ENCODE results near the gene STK32B. TPM values are rescaled to one million over a fixed set of nuclear protein-coding genes. Genes with fewer than 3 reads are reported as not detected.

The STK32B gene
- total RNA-seq, 1 experiment from 2014 or later, result not detected

DNA sequence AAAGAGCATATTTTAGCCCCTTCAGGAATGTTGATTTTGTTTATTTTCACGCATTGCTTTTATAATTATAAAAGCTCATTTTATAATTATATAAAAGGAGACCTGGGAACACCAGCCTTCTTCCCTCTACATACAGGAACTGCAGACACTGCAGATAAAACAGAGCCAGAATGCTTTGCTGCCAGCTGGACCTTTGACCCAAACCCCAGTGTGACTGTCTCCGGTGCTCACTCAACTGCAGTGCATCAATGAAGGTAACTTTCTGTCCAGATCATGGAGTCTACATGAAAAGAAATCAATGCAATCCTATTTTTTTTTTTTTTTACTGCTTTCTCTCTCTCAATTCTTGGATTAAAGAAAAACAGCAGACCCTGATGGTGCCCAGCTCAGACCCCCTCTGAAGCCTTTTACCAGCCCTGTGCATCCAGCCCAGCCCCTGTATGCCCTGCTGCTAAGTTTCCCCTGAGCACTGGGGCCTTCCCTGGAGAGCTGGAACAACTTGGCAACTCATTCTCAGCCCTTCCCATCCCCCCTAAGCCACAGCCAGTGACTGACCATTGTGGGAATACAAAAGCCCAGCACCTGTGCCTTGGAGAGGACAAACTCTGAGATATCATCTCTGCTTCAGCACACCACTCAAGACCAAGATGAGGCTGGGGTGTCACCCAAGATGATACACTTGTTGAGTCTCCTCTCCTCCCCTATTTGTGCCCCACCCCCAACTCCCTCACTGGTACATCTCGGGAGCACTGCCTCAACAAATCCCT lies 475.0 kb downstream of the STK32B start:
- TF ChIP-seq CTCF (IDR thresholded peaks at IDR 0.05; ENCODE audit: unreplicated experiment), result no peak
- no peaks in the 10 kb centered on the region for H3K27me3 Mint-ChIP-seq (ENCODE audit: unreplicated experiment)
- DNase-seq, result no peak
- H3K4me1 Mint-ChIP-seq (ENCODE audit: low read depth, unreplicated experiment), result no peaks in the 10 kb centered on the region
- H3K27ac Mint-ChIP-seq (ENCODE audit: unreplicated experiment), result no peak overlapping the region
- no peak overlapping the region for H3K4me3 Mint-ChIP-seq (ENCODE audit: low read depth, unreplicated experiment)
- intact Hi-C loops (cut with micrococcal nuclease; ENCODE audit: unreplicated experiment), result no loop called here
- peaks cover 4% of the 10 kb centered on the region for H3K9me3 Mint-ChIP-seq (ENCODE audit: low read depth, unreplicated experiment)
- CTCF ChIA-PET, result interaction anchor here (0.7 kb wide), 1 partner anchor 30 kb away, joined by 3 read pairs; no protein-coding TSS in a partner anchor
- H3K36me3 Mint-ChIP-seq (ENCODE audit: insufficient read depth, unreplicated experiment), result no peaks in the 10 kb centered on the region
- no TSS peak for BruUV-seq (replicated peaks)

DNA sequence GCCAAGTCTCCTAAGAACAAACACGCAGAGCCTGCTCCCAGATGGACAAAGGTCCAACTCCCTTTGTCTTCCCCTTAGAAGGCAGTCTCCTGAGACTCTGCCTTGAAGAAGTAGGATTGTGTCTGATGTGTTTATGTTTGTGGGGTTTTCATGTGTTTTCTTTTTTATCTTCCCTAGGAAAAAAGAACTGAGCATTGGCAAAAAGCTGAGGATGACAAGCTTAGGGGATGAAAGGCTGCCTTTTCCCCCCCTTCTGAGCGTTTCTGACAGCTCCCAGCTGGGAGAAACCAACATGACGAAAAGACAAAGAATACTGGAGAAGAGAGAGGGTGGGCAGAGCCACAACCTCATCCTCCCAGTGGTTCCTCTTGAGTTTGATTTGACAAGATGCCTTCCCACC lies 475.9 kb downstream of the STK32B start:
- no peak for TF ChIP-seq CTCF (IDR thresholded peaks at IDR 0.05; ENCODE audit: unreplicated experiment)
- Mint-ChIP-seq H3K36me3 (ENCODE audit: insufficient read depth, unreplicated experiment) (no peaks in the 10 kb centered on the region), H3K27ac (ENCODE audit: unreplicated experiment) (no peak overlapping the region), H3K4me1 (ENCODE audit: low read depth, unreplicated experiment) (no peaks in the 10 kb centered on the region), H3K27me3 (ENCODE audit: unreplicated experiment) (no peaks in the 10 kb centered on the region), H3K4me3 (ENCODE audit: low read depth, unreplicated experiment) (no peak overlapping the region), H3K9me3 (ENCODE audit: low read depth, unreplicated experiment) (peaks cover 4% of the 10 kb centered on the region)
- CTCF ChIA-PET, result interaction anchor here (0.7 kb wide), 1 partner anchor 31 kb away, joined by 3 read pairs; no protein-coding TSS in a partner anchor
- intact Hi-C loops (cut with micrococcal nuclease; ENCODE audit: unreplicated experiment), result no loop called here
- no peak for DNase-seq
- BruUV-seq (replicated peaks), result no TSS peak

- no peak for DNase-seq
- no peaks in the 10 kb centered on the region for H3K4me1 Mint-ChIP-seq (ENCODE audit: low read depth, unreplicated experiment)
- H3K27me3 Mint-ChIP-seq (ENCODE audit: unreplicated experiment), result no peaks in the 10 kb centered on the region
- intact Hi-C loops (cut with micrococcal nuclease; ENCODE audit: unreplicated experiment), result no loop called here
- H3K36me3 Mint-ChIP-seq (ENCODE audit: insufficient read depth, unreplicated experiment), result no peaks in the 10 kb centered on the region
- no peak overlapping the region for H3K4me3 Mint-ChIP-seq (ENCODE audit: low read depth, unreplicated experiment)
- no peak overlapping the region for H3K27ac Mint-ChIP-seq (ENCODE audit: unreplicated experiment)
- H3K9me3 Mint-ChIP-seq (ENCODE audit: low read depth, unreplicated experiment), result peaks cover 6% of the 10 kb centered on the region
- no peak for TF ChIP-seq CTCF (IDR thresholded peaks at IDR 0.05; ENCODE audit: unreplicated experiment)
- no TSS peak for BruUV-seq (replicated peaks)
- CTCF ChIA-PET, result no interaction called here
These were observed 476.8 kb downstream of the STK32B start for GRCh38 chr4:5528031-5528436.

GRCh38 chr4:5532100-5532499 lies 480.8 kb downstream of the STK32B start:
- no TSS peak for BruUV-seq (replicated peaks)
- H3K4me1 Mint-ChIP-seq (ENCODE audit: low read depth, unreplicated experiment), result no peaks in the 10 kb centered on the region
- no peaks in the 10 kb centered on the region for H3K27me3 Mint-ChIP-seq (ENCODE audit: unreplicated experiment)
- CTCF ChIA-PET, result no interaction called here
- H3K27ac Mint-ChIP-seq (ENCODE audit: unreplicated experiment), result no peak overlapping the region
- H3K9me3 Mint-ChIP-seq (ENCODE audit: low read depth, unreplicated experiment), result peaks cover 17% of the 10 kb centered on the region
- no peak overlapping the region for H3K4me3 Mint-ChIP-seq (ENCODE audit: low read depth, unreplicated experiment)
- H3K36me3 Mint-ChIP-seq (ENCODE audit: insufficient read depth, unreplicated experiment), result no peaks in the 10 kb centered on the region
- intact Hi-C loops (cut with micrococcal nuclease; ENCODE audit: unreplicated experiment), result no loop called here
- DNase-seq, result no peak
- TF ChIP-seq CTCF (IDR thresholded peaks at IDR 0.05; ENCODE audit: unreplicated experiment), result no peak
